ENCODE measurements around the gene EHF. TPM values are rescaled to one million over a fixed set of nuclear protein-coding genes. Genes with fewer than 3 reads are reported as not detected.

Gene EHF
- total RNA-seq, 2 experiments from 2014 or later: not detected

DNA sequence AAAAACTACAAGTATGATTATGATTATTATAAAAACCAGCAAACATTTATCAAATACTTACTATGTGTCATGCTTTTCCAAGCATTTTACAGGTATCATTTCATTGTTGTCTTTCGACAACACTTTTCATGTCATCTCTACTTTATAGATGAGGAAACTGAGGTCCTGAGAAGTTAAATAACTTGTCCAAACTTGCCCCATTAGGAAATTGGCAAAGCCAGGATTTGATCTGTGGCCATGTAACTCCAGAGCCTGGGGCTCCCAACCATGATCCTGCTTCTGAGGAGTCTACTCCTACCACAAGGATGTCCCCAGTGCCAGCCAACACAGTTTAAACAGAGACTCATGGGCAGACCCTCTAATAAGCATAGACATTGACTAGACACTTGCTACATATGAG is 15.2 kb downstream of the EHF start:
- DNase-seq (no peak), ATAC-seq (no peak)
- Mint-ChIP-seq H3K27me3 (peaks cover 25% of the 10 kb centered on the region), H3K9me3 (no peaks in the 10 kb centered on the region), H3K36me3 (ENCODE audit: low read depth) (no peaks in the 10 kb centered on the region), H3K27ac (no peak overlapping the region), H3K4me1 (ENCODE audit: low read depth) (peaks cover 11% of the 10 kb centered on the region), H3K4me3 (no peak overlapping the region)
- TF ChIP-seq, protein P1, sequence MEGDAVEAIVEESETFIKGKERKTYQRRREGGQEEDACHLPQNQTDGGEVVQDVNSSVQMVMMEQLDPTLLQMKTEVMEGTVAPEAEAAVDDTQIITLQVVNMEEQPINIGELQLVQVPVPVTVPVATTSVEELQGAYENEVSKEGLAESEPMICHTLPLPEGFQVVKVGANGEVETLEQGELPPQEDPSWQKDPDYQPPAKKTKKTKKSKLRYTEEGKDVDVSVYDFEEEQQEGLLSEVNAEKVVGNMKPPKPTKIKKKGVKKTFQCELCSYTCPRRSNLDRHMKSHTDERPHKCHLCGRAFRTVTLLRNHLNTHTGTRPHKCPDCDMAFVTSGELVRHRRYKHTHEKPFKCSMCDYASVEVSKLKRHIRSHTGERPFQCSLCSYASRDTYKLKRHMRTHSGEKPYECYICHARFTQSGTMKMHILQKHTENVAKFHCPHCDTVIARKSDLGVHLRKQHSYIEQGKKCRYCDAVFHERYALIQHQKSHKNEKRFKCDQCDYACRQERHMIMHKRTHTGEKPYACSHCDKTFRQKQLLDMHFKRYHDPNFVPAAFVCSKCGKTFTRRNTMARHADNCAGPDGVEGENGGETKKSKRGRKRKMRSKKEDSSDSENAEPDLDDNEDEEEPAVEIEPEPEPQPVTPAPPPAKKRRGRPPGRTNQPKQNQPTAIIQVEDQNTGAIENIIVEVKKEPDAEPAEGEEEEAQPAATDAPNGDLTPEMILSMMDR (IDR thresholded peaks at IDR 0.05): no peak
- ChIA-PET POLR2A (interaction anchor here (0.6 kb wide), 1 partner anchor 264 kb away, joined by 4 read pairs; no protein-coding TSS in a partner anchor), CTCF (no interaction called here)
- intact Hi-C loops (cut with micrococcal nuclease): no loop called here

DNA sequence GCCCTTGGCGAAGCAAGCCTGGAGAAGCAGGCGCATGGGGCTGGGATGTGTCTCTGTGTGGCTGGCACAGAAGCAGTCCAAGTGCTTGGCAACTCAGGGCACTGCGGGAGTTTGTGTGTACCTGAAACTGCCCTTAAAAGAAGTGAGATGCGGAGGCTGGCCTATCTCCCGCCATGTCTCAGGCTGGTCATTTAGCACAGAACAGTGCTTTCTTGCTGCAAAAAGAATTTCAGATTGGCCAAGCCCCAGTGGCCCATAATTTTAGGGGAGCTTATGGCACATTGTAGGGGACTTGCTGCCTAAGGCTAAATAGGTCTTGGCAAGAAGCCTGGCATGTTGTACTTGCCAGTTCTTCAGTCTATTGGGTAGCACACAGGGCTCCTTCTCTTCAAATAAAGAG is 16.4 kb downstream of the EHF start:
- ATAC-seq (no peak), DNase-seq (no peak)
- Mint-ChIP-seq H3K4me1 (ENCODE audit: low read depth) (peaks cover 11% of the 10 kb centered on the region), H3K9me3 (no peaks in the 10 kb centered on the region), H3K27me3 (peaks cover 21% of the 10 kb centered on the region), H3K4me3 (no peak overlapping the region), H3K36me3 (ENCODE audit: low read depth) (no peaks in the 10 kb centered on the region), H3K27ac (no peak overlapping the region)
- TF ChIP-seq, protein P1 (IDR thresholded peaks at IDR 0.05): no peak
- ChIA-PET POLR2A (interaction anchor here (1.1 kb wide), 1 partner anchor 13 kb away, joined by 3 read pairs; no protein-coding TSS in a partner anchor), CTCF (no interaction called here)
- intact Hi-C loops (cut with micrococcal nuclease): no loop called here

DNA sequence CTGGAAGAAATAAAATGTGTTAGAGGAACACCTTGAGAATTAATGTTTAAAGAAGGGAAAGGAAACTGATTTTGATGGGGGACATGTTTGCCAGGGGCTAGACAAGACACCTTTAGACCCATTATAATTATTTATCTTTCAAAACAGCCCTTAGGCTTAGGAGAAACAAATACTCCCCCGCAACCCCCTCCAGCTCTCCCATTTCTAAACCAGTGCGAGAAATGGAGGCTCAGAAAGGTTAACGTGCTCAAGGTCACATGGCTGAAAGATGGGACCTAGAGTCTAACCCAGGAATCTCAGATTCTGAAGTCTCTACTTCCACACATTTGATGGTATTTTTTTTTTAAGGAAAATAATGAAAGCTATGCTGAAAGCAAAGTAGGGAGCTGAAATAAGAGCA is 18.0 kb downstream of the EHF start:
- no peak for ATAC-seq

DNA sequence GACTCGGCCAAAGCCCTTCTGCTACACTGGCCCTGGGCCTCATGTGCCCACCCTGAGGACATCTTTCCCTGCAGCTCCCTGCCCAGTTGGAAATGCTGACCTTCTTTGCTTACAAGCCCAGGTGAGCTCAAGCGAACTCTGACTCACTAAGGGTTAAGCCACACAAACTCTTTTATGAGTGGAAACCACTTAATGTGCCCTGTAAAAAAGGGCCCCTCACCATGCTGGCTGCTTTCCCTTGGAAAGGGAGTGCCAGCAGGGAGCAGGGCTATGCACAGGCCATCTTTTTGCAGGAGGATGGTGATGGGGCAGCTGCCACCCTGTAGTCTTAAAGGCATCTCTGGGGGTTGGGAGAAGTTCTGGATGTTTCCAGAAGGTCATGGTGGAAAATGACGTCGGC is 18.7 kb downstream of the EHF start:
- peaks cover 21% of the 10 kb centered on the region for H3K27me3 Mint-ChIP-seq
- no peaks in the 10 kb centered on the region for H3K4me1 Mint-ChIP-seq (ENCODE audit: low read depth)
- H3K27ac Mint-ChIP-seq: no peak overlapping the region
- ATAC-seq (no peak), DNase-seq (no peak)
- no peak overlapping the region for H3K4me3 Mint-ChIP-seq
- CTCF ChIA-PET: no interaction called here
- no peaks in the 10 kb centered on the region for H3K36me3 Mint-ChIP-seq (ENCODE audit: low read depth)
- POLR2A ChIA-PET: interaction anchor here (0.9 kb wide), 1 partner anchor 11 kb away, joined by 3 read pairs; no protein-coding TSS in a partner anchor
- intact Hi-C loops (cut with micrococcal nuclease): no loop called here
- TF ChIP-seq, protein P1 (IDR thresholded peaks at IDR 0.05): no peak
- no peaks in the 10 kb centered on the region for H3K9me3 Mint-ChIP-seq

More for the DNA sequence above, 18.0 kb downstream of the EHF start:
- H3K4me1 Mint-ChIP-seq (ENCODE audit: low read depth): peaks cover 6% of the 10 kb centered on the region
- intact Hi-C loops (cut with micrococcal nuclease): no loop called here
- no peaks in the 10 kb centered on the region for H3K36me3 Mint-ChIP-seq (ENCODE audit: low read depth)
- no peak overlapping the region for H3K27ac Mint-ChIP-seq
- no peak for DNase-seq
- ChIA-PET POLR2A (no interaction called here), CTCF (no interaction called here)
- no peak overlapping the region for H3K4me3 Mint-ChIP-seq
- peaks cover 18% of the 10 kb centered on the region for H3K27me3 Mint-ChIP-seq
- no peaks in the 10 kb centered on the region for H3K9me3 Mint-ChIP-seq
- TF ChIP-seq, protein P1 (IDR thresholded peaks at IDR 0.05): no peak

DNA sequence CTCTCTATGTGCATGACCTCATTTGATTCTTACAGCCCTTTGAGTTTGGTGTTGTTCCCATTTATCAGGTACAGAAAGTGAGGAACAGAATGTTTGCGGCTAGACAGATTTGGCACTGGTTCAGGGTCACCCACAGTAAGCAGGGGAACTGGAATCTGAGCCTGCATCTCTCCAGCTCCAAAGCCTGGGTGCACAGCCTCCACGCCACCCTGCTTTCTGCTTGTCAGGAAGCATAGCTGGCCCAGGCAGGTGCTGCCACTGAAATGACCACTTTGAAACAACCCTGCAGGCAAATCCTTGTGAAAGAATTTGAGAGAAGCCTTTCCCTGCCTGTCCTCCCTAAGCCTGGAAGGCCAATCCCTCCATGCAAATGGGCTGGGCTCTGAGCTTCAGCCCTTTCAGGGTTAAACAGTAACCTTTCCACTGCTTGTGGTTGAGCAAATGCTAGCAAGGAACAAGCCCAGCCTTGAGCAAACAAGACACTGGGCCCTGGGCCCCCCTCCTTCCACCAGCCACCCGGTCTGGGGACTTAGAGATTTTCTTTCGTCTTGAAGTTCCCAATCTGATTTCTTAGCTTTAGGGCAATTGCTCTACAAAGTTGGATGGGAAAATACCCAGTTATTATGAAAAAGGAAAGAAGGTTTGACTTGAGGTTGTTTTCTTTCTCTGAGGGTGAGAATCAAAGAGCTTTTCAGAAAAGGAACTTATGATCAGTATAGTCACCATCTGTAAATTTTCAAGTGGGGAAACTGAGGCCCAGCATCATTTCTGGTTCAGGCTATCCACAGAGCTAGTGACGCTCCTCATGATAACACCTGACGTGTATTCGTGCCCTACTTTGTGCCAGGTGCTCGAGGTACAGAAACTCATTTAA is 19.4 kb downstream of the EHF start:
- TF ChIP-seq, protein P1 (IDR thresholded peaks at IDR 0.05): no peak
- POLR2A ChIA-PET: interaction anchor here (0.6 to 1.2 kb wide), 3 partner anchors 10 to 62 kb away, joined by 3 read pairs; no protein-coding TSS in a partner anchor

More for the DNA sequence above, 19.4 kb downstream of the EHF start:
- Mint-ChIP-seq H3K4me1 (ENCODE audit: low read depth) (no peaks in the 10 kb centered on the region), H3K4me3 (no peak overlapping the region), H3K27ac (no peak overlapping the region), H3K9me3 (no peaks in the 10 kb centered on the region), H3K27me3 (peaks cover 24% of the 10 kb centered on the region), H3K36me3 (ENCODE audit: low read depth) (no peaks in the 10 kb centered on the region)
- intact Hi-C loops (cut with micrococcal nuclease): no loop called here
- no peak for DNase-seq
- CTCF ChIA-PET: no interaction called here
- no peak for ATAC-seq

All from activated CD8-positive, alpha-beta T cell treated with anti-CD3 and anti-CD28 coated beads for 36 hours (primary cell).